OCI-LY3 (cell line): ENCODE measurements around the gene CELA1.

Source experiments
- CTCF ChIP-seq: fragments of 200-600, 300-600 bp; sonication (generic); IDR thresholded peaks from 2 replicates; pipeline ENCODE4 v1.5.1; 2014; ENCODE audit warnings: antibody characterized with exemption, low read length, low read depth
- EZH2phosphoT487 ChIP-seq: fragments of 200-600 bp; shearing (Covaris generic); IDR thresholded peaks from 2 replicates; pipeline ENCODE4 v1.6.1; 2018; ENCODE audit warnings: antibody characterized with exemption, mixed run types, low read depth

- no peak for TF ChIP-seq CTCF
- TF ChIP-seq EZH2phosphoT487: no peak
Measured at GRCh38 chr12:51318846-51319599, 27.5 kb downstream of the CELA1 start.
